Transverse colon (tissue), 4 donors: ENCODE data around the gene NCBP3.

Experiments
- CTCF ChIP-seq, 5 experiments: fragments of 200-600 bp in 3 of 5; fragments of 450-650 bp in 2 of 5; sonication (generic) in 3 of 5; IDR thresholded peaks; 1 replicate in 2 of 5; 2 replicates in 3 of 5; pipeline ENCODE4 v1.5.1; 2016 to 2017; ENCODE audit warnings: antibody characterized with exemption in 5 of 5, inconsistent platforms in 3 of 5, mild to moderate bottlenecking in 2 of 5, moderate library complexity in 1 of 5
- EP300 ChIP-seq: sonication (generic); formaldehyde crosslinking; IDR thresholded peaks from one replicate; pipeline ENCODE4 v1.6.1; 2017; ENCODE audit warnings: antibody characterized with exemption, low read depth
- POLR2A ChIP-seq: fragments of 450-650 bp; IDR thresholded peaks from one replicate; pipeline ENCODE4 v1.6.1; 2016; ENCODE audit warnings: antibody characterized with exemption, mild to moderate bottlenecking, moderate library complexity
- POLR2AphosphoS5 ChIP-seq, 3 donors: sonication (generic); formaldehyde crosslinking; IDR thresholded peaks; one replicate each; pipeline ENCODE4 v1.6.1; 2016; ENCODE audit warnings: antibody characterized with exemption in 3 of 3

- TF ChIP-seq CTCF (IDR thresholded peaks at IDR 0.05) (no peak), POLR2A (no peak), POLR2AphosphoS5 (IDR thresholded peaks at IDR 0.05) (no peak), EP300 (no peak)
These were observed 68.5 kb downstream of the NCBP3 start for GRCh38 chr17:3777366-3778120.
